GM18951 (cell line): ENCODE measurements around the gene ZFP42.
"Not testable (repeated sequence)": the region's sequence is repeated elsewhere in the genome, so short reads cannot be mapped to it uniquely, and the experiment has no call there.

Experiments
- POLR2A ChIP-seq: IDR thresholded peaks from 4 replicates; pipeline ENCODE4 v1.6.1; 2011; ENCODE audit warnings: mild to moderate bottlenecking; ENCODE audit not compliant: insufficient read length, insufficient read depth; ENCODE audit errors: extremely low read depth
- in situ Hi-C: fragments of 300-500 bp; cut with MboI; formaldehyde crosslinking; loops from one replicate; pipeline ENCODE4 v1.12.0; 2022; ENCODE audit warnings: low sequenced_read_pairs, mixed read lengths, inconsistent platforms; ENCODE audit not compliant: unreplicated experiment

Gene ZFP42

GRCh38 chr4:188032583-188032982 lies 37.0 kb downstream of the ZFP42 start:
- in situ Hi-C loops, result no loop called here
- TF ChIP-seq POLR2A, result no peak

GRCh38 chr4:188037003-188037713 lies 41.6 kb downstream of the ZFP42 start:
- in situ Hi-C loops, result no loop called here

GRCh38 chr4:188041721-188042120 lies 46.1 kb downstream of the ZFP42 start:
- in situ Hi-C loops, result no loop called here

More at GRCh38 chr4:188037003-188037713, 41.6 kb downstream of the ZFP42 start:
- no peak for TF ChIP-seq POLR2A

GRCh38 chr4:188042191-188042590 lies 46.6 kb downstream of the ZFP42 start:
- TF ChIP-seq POLR2A, result no peak
- in situ Hi-C loops, result no loop called here

More at GRCh38 chr4:188041721-188042120, 46.1 kb downstream of the ZFP42 start:
- TF ChIP-seq POLR2A, result no peak

- in situ Hi-C loops, result no loop called here
- TF ChIP-seq POLR2A, result no peak
Measured at GRCh38 chr4:188043154-188043553, 47.6 kb downstream of the ZFP42 start.

- in situ Hi-C loops, result not testable (repeated sequence)
Measured at GRCh38 chr4:188045461-188045860, 49.9 kb downstream of the ZFP42 start.

- no peak for TF ChIP-seq POLR2A
- in situ Hi-C loops, result no loop called here
Measured at GRCh38 chr4:188046657-188047056, 51.1 kb downstream of the ZFP42 start.

GRCh38 chr4:188053302-188053701 lies 57.7 kb downstream of the ZFP42 start:
- no peak for TF ChIP-seq POLR2A
- in situ Hi-C loops, result no loop called here
